Superior temporal gyrus (tissue), 1 donor: ENCODE measurements around the gene TNP2.

Experiments used
- DNase-seq: peaks from one replicate; pipeline ENCODE4 v3.0.0-alpha.2; 2016; ENCODE audit errors: extremely low spot score

TNP2 gene

DNA sequence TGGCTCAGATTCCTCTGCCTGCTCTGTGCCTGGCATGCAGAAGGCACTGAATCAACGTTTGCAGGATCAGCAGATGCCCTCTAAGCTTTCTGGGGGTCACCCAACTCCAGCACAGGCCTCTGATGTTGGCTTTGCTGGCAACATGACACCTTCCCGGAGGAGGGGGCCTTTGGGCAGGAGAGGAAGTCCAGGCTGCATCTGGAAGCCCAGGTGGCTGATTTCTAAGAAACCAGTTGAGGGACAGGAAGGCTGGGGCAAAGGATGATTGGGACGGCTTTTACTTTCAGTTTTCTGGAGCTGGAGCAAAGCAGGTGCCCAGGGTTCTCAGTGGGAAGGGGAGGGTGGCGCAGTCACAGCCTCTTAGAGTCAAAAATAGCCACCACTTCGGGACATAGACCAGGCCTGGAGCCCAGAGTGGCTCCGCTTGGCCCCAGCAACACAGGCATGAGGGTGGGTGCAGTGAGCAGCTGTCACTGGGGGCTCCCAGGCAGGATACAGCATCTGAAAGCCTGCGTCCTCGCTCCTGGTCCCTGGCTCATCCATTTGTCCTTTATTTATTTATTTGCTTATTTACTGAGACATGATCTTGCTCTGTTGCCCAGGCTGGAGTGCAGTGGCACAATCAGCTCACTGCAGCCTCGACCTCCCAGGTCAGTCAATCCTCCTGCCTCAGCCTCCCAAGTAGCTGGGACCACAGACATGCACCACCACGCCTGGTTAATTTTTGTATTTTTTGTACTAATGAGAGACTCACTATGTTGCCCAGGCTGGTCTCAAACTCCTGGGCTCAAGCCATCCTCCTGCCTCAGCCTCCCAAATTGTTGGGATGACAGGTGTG is 28.3 kb downstream of the TNP2 start:
- DNase-seq = no peak

DNA sequence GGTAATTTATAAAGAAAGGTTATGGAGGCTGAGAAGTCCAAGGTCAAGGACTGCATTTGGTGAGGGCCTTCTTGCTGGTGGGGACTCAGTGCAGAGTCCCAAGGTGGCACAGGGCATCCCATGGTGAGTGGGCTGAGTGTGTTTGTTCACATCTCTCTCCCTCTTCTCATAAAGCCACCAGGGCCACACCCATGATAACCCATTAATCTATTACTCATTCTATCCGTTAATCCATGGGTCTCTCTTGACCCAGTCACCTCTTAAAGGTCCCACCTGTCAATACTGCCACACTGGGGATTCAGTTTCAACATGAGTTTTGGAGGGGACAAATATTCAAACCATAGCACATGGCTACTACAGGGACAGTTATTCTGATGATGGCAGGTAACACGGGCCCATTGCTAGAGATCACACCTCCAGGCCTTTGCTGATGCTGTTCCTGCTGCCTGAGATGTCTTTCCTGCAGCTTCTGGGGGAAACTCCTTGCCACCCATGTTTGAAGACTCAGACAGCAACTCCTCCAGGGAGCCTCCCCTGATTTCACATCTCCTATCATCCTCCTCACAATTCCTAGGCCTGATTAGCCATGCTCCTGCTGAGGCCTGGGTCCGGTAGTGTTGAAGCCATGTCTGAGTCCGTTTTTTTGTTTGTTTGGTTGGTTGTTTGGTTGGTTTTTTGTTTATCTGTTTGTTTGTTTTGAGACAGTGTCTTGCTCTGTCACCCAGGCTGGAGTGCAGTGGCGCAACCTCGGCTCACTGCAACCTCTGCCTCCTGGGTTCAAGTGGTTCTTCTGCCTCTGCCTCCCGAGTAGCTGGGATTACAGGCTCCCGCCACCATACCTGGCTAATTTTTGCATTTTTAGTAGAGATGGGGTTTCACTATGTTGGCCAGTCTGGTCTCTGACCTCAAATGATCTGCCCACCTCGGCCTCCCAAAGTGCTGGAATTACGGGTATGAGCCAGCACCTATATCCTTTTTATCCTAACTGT is 29.2 kb downstream of the TNP2 start:
- DNase-seq = no peak

- DNase-seq = no peak
These were observed 30.6 kb downstream of the TNP2 start for GRCh38 chr16:11238272-11239202.

- no peak for DNase-seq
These were observed 32.5 kb downstream of the TNP2 start for GRCh38 chr16:11236461-11237254.

DNA sequence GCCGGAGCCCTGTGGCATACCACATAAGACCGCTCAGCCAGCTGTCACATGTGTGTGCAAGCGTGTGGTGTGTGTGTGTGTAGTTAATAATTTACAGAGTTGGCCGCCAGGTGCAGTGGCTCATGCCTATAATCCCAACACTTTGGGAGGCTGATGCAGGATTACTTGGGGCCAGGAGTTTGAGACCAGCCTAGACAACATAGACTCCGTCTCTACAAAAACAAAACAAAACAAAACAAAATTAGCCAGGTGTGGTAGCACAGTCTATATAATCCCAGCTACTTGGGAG is 33.5 kb downstream of the TNP2 start:
- no peak for DNase-seq

DNA sequence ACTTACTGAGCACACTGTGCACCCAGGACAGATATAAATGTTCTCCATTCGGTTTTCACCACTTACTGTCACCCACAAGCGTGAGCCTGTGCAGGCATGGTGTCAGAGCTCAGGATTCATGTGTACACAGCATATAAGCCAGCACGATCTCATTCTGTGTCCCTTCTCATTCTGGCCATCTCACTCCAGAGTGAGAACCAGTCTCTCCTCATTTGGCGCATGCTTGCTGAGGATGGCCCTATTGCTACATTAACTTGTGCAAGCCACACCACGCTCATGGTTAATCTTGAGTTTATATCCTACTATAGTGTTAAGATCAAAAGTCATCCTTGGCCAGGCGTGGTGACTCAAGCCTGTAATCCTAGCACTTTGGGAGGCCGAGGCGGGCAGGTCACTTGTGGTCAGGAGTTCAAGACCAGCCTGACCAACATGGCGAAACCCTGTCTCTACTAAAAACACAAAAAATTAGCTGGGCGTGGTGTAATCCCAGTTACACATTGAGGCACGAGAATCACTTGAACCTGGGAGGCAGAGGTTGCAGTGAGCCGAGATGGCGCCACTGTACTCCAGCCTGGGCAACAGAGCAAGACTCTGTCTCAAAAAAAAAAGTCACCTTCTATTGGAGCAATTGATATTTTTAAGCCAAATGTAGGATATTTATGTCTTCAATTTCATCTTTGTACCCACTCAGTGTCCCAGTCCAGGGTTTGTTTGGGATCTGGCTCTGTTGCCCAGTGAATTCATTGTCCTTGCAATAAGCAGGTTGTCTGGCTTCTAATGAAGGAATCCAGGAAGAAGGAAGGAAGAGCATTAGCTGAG is 34.0 kb downstream of the TNP2 start:
- DNase-seq = no peak

GRCh38 chr16:11233727-11234376 is 35.3 kb downstream of the TNP2 start:
- DNase-seq = no peak

DNA sequence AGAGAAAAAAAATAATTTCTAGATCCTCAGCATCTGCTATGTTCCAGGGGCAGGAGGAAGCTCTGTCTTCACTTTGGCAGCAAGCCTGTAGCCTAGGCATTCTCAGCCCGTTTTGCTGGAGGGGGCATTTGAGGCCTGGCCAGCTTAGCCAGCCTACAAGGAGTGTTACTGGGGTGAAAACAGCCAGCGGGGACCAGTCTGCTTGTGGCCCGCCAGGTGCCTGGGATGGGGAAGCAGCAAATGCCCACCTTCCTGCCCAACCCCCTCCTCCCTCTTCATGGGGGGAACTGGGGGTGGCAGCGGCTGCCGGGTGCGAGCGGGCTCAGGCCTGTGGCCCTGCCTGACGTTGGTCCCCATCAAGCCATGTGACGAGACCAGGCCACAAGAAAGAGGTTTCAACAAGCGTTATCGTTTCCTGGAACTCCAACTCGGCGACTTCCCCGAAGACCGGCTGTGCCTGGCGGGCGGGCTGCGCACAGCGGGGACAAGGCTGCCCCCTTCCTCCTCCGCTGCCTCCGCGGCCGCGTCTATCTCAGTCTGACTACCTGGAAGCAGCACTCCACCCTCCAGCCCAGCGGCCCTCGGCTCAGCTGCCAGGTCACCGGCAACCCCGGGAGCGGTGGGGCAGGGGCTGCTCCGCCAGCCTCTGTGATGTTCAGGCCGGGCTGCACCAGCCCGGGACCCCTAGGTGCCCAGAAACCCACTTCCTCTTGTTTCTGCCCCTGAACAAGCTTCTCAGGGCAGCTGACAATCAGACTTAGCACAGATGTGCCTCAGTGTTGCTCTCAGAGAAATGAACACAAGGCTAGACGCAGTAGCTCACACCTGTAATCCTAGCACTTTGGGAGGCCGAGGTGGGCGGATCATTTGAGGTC is 36.0 kb downstream of the TNP2 start:
- DNase-seq = no peak

- DNase-seq = no peak
These were observed 36.7 kb downstream of the TNP2 start for GRCh38 chr16:11232302-11232851.

- DNase-seq = no peak
These were observed 37.7 kb downstream of the TNP2 start for GRCh38 chr16:11231367-11231970.

- no peak for DNase-seq
These were observed 39.2 kb downstream of the TNP2 start for GRCh38 chr16:11229906-11230305.

DNA sequence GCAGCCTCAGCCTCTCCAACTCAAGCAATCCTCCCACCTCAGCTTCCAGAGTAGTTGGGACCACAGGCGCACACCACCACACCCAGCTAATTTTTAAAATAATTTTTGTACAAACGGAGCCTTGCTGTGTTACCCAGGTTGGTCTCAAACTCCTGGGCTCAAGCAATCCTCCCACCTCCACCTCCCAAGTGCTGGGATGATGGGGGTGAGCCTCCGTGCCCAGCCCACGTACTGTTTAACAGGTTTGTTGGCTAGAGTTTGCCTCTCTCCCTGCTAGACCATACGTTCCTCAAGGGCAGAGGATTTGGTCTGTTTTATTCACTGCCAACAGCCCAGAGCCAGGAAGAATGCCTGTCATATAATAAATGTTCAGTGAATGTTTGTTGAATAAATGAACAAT is 39.7 kb downstream of the TNP2 start:
- no peak for DNase-seq

- DNase-seq = no peak
These were observed 43.2 kb downstream of the TNP2 start for GRCh38 chr16:11225677-11226549.

GRCh38 chr16:11224894-11225676 is 44.0 kb downstream of the TNP2 start:
- no peak for DNase-seq

DNA sequence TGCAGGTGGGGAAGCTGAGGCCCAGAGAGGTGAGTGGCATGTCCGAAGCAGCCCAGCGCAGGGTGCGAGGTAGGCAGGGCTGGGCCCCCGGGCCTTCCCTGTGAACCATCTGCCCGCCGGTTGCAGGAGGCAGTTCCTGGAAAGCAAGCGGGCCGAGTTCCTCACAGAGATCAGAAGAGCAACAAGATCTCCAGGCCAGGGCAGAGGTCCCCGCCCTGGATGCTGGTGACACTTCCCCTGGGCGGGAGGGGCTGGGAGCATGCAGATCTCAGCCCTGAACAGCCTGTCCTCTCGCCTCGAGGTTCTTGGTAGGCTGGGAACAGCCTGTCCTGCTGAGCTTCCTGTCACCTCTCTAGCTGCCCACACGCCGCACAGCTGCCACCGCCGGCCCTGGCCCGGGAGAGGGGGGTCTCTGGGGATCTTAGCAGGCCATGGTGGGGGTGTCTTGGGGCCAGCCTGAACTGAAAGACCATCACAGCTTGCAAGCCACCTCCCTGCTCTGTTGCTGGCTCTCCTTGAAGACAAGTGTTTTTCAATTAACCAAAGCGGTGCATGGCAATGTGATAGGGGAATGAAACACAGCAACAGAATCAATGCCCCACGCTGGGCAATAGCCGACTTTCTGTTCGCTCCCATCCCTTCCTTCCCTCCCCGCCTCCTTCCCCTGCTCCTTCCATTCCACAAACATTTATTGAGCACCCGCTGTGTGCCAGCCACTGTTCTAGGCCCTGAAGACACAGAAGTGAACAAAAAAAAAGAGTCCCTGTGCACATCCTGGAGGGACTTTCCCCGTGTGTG is 44.8 kb downstream of the TNP2 start:
- no peak for DNase-seq
